DOHH2 (cell line): ENCODE measurements around the gene LRRC38.

Experiments
- H3F3A ChIP-seq: fragments of 200-600 bp; sonication (generic), shearing (Covaris generic); 2 replicates; pipeline ENCODE4 v1.6.0; 2016; ENCODE audit warnings: antibody characterized with exemption, mild to moderate bottlenecking; ENCODE audit not compliant: control insufficient read depth, insufficient read depth
- H3K27ac ChIP-seq: fragments of 200-600 bp; sonication (generic); 2 replicates; pipeline ENCODE4 v1.5.1; 2014; ENCODE audit warnings: low read depth, mild to moderate bottlenecking, low read length, moderate library complexity
- H3K27me3 ChIP-seq: fragments of 200-600 bp; sonication (generic); 2 replicates; pipeline ENCODE4 v1.6.1; 2014; ENCODE audit warnings: mild to moderate bottlenecking, low read length, mixed read lengths; ENCODE audit not compliant: control insufficient read depth
- H3K36me3 ChIP-seq: fragments of 200-600 bp; sonication (generic); 2 replicates; pipeline ENCODE4 v1.6.1; 2014; ENCODE audit warnings: mild to moderate bottlenecking, low read length, moderate library complexity, mixed read lengths; ENCODE audit not compliant: control insufficient read depth
- H3K4me1 ChIP-seq: fragments of 200-600 bp; sonication (generic); 2 replicates; pipeline ENCODE4 v1.6.1; 2014; ENCODE audit warnings: mild to moderate bottlenecking, low read length, mixed read lengths; ENCODE audit not compliant: control insufficient read depth
- H3K4me2 ChIP-seq: fragments of 200-600 bp; sonication (generic); 2 replicates; pipeline ENCODE4 v1.6.0; 2014; ENCODE audit warnings: mild to moderate bottlenecking, low read length, moderate library complexity
- H3K4me3 ChIP-seq: fragments of 200-600 bp; sonication (generic); 2 replicates; pipeline ENCODE4 v1.5.1; 2014; ENCODE audit warnings: mild to moderate bottlenecking, low read length, mixed read lengths
- H3K79me2 ChIP-seq: fragments of 200-600 bp; sonication (generic); 2 replicates; pipeline ENCODE4 v1.6.1; 2014; ENCODE audit warnings: mild to moderate bottlenecking, low read length, mixed read lengths; ENCODE audit not compliant: control insufficient read depth
- H3K9me2 ChIP-seq: fragments of 200-600 bp; sonication (generic); replicated peaks from 2 replicates; pipeline ENCODE4 v1.6.1; 2014; ENCODE audit warnings: mild to moderate bottlenecking, low read length, mixed read lengths; ENCODE audit not compliant: control insufficient read depth
- H3K9me3 ChIP-seq: fragments of 200-600 bp; sonication (generic); 2 replicates; pipeline ENCODE4 v1.6.1; 2014; ENCODE audit warnings: antibody characterized with exemption, low read length, mixed read lengths; ENCODE audit not compliant: control insufficient read depth, insufficient read depth
- H4K20me1 ChIP-seq: fragments of 200-600 bp; sonication (generic); 2 replicates; pipeline ENCODE4 v1.6.0; 2014; ENCODE audit warnings: low read depth, mild to moderate bottlenecking, antibody characterized with exemption, low read length, moderate library complexity; ENCODE audit not compliant: control insufficient read depth, insufficient read depth
- CTCF ChIP-seq: fragments of 200-600 bp; sonication (generic); IDR thresholded peaks from one replicate; pipeline ENCODE4 v1.5.1; 2014; ENCODE audit warnings: antibody characterized with exemption, mild to moderate bottlenecking, low read depth, low read length; ENCODE audit not compliant: poor library complexity, severe bottlenecking
- EZH2phosphoT487 ChIP-seq: fragments of 200-600 bp; sonication (generic); IDR thresholded peaks from 2 replicates; pipeline ENCODE4 v1.6.1; 2017; ENCODE audit warnings: borderline replicate concordance, mild to moderate bottlenecking, antibody characterized with exemption, low read length, moderate library complexity, mixed read lengths

Gene LRRC38

GRCh38 chr1:13548281-13548680, 34.5 kb upstream of the LRRC38 start:
- H3K9me2 ChIP-seq, result no peaks in the 10 kb centered on the region
- H4K20me1 ChIP-seq, result no peaks in the 10 kb centered on the region
- H3K27me3 ChIP-seq, result no peaks in the 10 kb centered on the region
- H3K27ac ChIP-seq, result no peak overlapping the region
- H3K4me1 ChIP-seq, result no peaks in the 10 kb centered on the region
- no peak overlapping the region for H3K4me3 ChIP-seq
- H3F3A ChIP-seq, result no peaks in the 10 kb centered on the region
- TF ChIP-seq EZH2phosphoT487 (no peak), CTCF (no peak)
- no peaks in the 10 kb centered on the region for H3K36me3 ChIP-seq
- H3K9me3 ChIP-seq, result no peaks in the 10 kb centered on the region
- no peak overlapping the region for H3K4me2 ChIP-seq
- H3K79me2 ChIP-seq, result no peaks in the 10 kb centered on the region

- Histone ChIP-seq H3F3A (no peaks in the 10 kb centered on the region), H3K27ac (no peak overlapping the region), H3K4me1 (no peaks in the 10 kb centered on the region), H3K79me2 (no peaks in the 10 kb centered on the region), H3K4me2 (no peak overlapping the region), H3K4me3 (no peak overlapping the region), H4K20me1 (no peaks in the 10 kb centered on the region), H3K9me3 (no peaks in the 10 kb centered on the region), H3K27me3 (no peaks in the 10 kb centered on the region), H3K9me2 (no peaks in the 10 kb centered on the region), H3K36me3 (no peaks in the 10 kb centered on the region)
- TF ChIP-seq EZH2phosphoT487, result no peak
- TF ChIP-seq CTCF, result no peak
Observed at GRCh38 chr1:13546791-13547190, 33.0 kb upstream of the LRRC38 start.

GRCh38 chr1:13544221-13544556, 30.4 kb upstream of the LRRC38 start:
- Histone ChIP-seq H3K4me2 (no peak overlapping the region), H3K27ac (no peak overlapping the region), H3K79me2 (no peaks in the 10 kb centered on the region), H3K4me3 (no peak overlapping the region), H3K4me1 (no peaks in the 10 kb centered on the region), H3F3A (no peaks in the 10 kb centered on the region), H3K9me2 (no peaks in the 10 kb centered on the region), H3K36me3 (no peaks in the 10 kb centered on the region), H3K9me3 (no peaks in the 10 kb centered on the region), H3K27me3 (no peaks in the 10 kb centered on the region), H4K20me1 (no peaks in the 10 kb centered on the region)
- no peak for TF ChIP-seq EZH2phosphoT487
- no peak for TF ChIP-seq CTCF
